ENCODE measurements around the gene CCDC154. TPM values are rescaled to one million over a fixed set of nuclear protein-coding genes. Genes with fewer than 3 reads are reported as not detected.

Gene CCDC154
- total RNA-seq, 1 donor from 2014 or later: not detected

DNA sequence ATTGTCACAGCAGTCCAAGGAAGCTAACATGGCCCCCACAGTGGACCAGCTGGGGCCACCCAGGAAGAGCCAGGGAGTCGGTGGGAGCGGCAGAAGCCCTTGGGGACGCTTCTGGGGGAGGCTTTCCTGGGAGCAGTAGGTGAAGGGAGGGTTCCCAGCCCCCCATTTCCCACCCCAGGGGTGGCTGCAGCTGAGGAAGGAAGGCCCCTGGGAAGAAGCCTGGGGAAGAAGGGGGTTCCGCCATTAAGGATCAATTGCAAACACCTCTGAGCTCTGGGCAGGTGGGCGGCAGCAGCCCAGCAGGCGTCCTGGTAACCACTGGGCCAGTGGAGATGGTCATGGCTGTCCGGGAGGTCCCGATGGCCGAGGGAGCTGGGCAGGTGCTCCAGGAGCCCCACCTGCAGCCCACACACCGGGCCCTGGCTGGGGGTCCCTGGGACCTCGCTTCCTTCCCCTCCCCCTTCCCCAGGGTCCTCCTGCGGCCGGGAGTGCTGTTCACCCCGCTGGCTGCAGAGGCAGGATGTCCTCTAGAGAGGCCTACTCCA lies 14.1 kb downstream of the CCDC154 start:
- H3K4me3 ChIP-seq (ENCODE audit: low read depth, low read length): no peak overlapping the region
- TF ChIP-seq CTCF (conservative IDR thresholded peaks at IDR 0.05; ENCODE audit: low read depth, low read length): no peak
- DNase-seq (ENCODE audit: low read depth): no peak

DNA sequence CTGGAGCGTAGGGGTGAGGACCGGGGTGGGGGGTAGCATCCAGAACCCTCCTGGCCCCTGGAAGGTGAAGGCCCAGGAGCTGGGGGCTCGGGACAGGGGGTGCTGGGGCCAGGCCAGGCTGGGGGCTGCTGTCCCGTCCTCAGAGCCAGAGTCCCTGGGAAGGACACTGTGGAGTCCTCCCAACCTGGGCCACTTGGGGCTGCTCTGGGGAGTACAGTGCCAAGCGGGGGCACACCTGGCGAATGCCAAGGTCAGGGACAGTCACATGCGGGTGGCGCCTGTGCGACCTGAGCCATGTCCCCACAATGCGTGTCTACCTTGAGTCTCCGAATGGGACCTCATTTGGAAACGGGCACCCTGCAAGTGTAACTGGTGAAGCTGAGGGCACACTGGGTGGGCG lies 14.7 kb downstream of the CCDC154 start:
- no peak for TF ChIP-seq CTCF (conservative IDR thresholded peaks at IDR 0.05; ENCODE audit: low read depth, low read length)
- DNase-seq (ENCODE audit: low read depth): no peak
- no peak overlapping the region for H3K4me3 ChIP-seq (ENCODE audit: low read depth, low read length)

DNA sequence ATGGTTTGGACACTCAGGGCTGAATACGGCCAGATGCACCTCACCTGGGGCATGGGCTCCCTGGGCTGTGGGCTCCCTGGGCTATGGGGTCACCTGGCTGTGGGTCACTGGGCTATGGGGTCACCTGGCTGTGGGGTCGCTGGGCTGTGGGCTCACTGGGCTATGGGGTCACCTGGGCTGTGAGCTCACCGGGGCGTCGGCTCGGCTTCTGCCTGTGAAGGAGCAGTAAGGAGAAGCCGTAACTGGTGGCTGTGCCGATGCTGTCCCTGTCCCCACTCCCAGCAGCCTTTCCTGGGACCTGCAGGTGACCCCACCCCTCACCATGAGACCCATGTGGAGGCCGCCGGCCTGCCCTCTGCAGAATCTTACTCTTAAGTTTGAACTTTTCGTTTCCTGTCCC lies 15.3 kb downstream of the CCDC154 start:
- H3K4me3 ChIP-seq (ENCODE audit: low read depth, low read length): no peak overlapping the region
- no peak for DNase-seq (ENCODE audit: low read depth)
- TF ChIP-seq CTCF (conservative IDR thresholded peaks at IDR 0.05; ENCODE audit: low read depth, low read length): no peak

DNA sequence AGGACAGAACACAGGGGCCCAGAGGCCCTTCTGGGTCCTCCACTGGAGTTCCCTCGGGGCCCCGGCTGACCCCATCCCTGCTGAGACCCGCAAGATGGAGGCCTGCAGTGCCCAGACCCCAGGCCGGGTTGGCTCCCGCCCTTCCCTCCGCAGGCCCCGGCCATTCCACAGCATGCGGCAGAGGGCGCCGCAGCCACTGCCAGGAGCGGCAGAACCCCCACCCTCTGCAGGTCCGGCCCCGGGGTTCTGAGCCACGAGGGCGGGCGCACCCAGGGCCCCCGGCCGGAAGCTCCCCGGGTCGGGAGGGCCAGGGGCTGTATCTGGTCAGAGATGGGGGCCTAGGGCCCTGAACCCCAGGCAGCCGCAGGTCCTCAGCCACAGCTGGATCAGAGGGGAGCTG lies 15.8 kb downstream of the CCDC154 start:
- TF ChIP-seq CTCF (conservative IDR thresholded peaks at IDR 0.05; ENCODE audit: low read depth, low read length): no peak
- DNase-seq (ENCODE audit: low read depth): no peak
- H3K4me3 ChIP-seq (ENCODE audit: low read depth, low read length): no peak overlapping the region

DNA sequence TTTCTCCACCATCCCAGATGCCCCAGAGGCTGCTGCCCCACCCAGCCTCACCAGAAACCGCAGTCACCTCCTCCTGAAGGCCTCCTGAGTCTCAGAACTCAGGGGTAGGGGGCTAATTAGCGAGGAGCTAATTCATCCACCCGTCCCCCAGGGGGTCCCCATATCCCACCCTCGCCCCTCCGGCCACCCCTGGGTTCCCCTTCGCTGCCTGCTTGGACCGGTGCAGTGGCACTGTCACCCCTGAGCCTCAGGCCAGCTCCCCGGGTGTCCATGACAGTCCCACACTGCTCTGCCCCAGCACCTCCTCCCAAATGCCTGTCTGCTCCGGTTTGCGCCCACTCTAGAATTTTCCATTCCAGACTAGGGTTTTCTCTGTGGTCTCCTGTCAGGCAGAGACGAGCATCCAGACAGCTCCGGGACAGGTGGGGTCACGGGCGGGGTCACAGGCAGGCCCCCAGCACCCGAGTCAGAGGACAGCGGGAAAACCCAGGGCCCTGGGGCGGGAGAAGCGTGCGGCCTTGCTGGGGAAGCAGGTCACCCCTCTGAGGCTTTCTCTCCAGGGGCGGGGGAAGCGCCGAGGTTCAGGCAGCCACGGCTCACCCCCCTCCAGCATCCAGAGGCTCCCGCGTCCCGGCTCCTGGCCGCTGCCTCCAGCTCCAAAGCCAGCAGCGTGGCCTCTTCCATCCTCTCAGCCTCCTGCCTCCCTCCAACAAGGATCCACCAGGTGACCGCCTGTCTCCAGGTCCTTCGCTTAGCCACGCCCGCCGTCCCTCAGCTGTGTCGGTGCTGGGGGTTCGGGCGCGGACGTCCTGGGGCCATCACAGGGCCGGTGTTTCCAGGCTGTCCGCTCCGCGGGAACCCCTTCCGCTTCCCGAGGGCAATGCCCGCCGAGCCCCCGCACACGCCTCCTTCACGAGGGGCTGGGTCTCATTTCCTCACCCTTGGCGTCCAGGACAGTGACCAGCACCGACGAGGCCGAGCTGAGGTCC lies 16.6 kb downstream of the CCDC154 start:
- no peak overlapping the region for H3K4me3 ChIP-seq (ENCODE audit: low read depth, low read length)
- no peak for DNase-seq (ENCODE audit: low read depth)
- TF ChIP-seq CTCF (conservative IDR thresholded peaks at IDR 0.05; ENCODE audit: low read depth, low read length): no peak

- no peak overlapping the region for H3K4me3 ChIP-seq (ENCODE audit: low read depth, low read length)
- DNase-seq (ENCODE audit: low read depth): no peak
- no peak for TF ChIP-seq CTCF (conservative IDR thresholded peaks at IDR 0.05; ENCODE audit: low read depth, low read length)
Observed at GRCh38 chr16:1426734-1427471, 17.5 kb downstream of the CCDC154 start.
